ENCODE results near the gene B3GNT8. TPM values are rescaled to one million over a fixed set of nuclear protein-coding genes. Genes with fewer than 3 reads are reported as not detected.
"Not testable (repeated sequence)": the region's sequence is repeated elsewhere in the genome, so short reads cannot be mapped to it uniquely, and the experiment has no call there.

B3GNT8 gene, protein sequence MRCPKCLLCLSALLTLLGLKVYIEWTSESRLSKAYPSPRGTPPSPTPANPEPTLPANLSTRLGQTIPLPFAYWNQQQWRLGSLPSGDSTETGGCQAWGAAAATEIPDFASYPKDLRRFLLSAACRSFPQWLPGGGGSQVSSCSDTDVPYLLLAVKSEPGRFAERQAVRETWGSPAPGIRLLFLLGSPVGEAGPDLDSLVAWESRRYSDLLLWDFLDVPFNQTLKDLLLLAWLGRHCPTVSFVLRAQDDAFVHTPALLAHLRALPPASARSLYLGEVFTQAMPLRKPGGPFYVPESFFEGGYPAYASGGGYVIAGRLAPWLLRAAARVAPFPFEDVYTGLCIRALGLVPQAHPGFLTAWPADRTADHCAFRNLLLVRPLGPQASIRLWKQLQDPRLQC
- 2.1 and 2.7 TPM in 2 replicates for total RNA-seq

DNA sequence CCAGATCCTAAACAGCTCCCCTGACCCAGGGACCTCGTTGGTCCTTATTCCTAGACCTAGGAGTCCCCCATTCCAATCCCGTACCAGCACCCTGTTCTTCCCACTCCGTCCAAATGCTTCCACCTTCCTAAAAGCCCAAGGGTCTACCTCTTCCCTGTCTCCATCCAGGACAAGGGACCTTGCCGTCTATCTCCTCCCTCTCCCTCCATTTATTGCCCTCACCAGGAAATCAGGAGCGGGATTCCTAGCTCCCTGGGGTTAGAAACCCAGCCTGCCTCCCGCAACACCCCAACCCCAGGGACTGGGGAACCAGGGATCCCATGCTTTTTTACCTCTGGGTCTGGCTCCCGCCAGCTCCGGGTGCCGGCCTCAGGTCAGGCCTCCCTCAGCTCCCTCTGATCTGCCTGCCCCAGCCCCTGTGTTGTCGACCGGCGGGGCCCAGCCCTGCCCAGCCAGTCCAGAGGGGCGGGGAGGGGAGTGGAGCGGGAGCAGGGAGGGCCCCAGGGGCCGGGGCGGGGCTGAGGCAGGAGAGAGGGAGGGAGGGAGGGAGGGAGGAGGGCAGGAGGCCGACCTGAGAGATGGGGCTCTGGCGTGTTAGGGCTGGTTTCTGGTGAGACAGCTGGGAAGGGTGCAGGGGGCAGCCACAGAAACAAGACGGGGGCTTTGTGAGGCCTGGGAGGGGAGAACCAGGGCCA lies at the start of gene B3GNT8:
Gene B3GNT8 (minus strand): TSS at position 423 of the 695 bp plus-strand sequence. CDS start 596 bp downstream, outside the sequence.
- DNase-seq (ENCODE audit: low read depth, low spot score), result peak; percentile 22

DNA sequence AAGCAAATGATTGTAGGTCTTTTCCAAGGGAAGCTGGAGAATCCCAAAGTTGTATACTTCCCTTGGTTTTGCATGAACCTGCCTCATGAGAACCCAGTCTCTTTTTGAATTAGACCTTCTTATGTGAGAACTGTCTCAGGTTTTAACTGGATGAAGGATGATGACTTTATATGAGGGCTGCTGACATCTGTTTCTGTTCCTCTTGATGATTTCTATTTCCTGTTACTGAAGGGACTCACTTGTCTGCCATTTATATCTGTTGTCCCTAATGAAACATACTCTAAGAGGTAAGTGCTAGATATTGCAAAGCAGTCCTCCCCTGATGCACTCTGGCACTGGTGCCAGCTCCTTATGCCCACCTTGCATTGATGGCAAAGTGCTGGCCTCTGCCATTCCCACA lies 49.4 kb upstream of the B3GNT8 start:
- no peak for DNase-seq (ENCODE audit: low read depth, low spot score)

DNA sequence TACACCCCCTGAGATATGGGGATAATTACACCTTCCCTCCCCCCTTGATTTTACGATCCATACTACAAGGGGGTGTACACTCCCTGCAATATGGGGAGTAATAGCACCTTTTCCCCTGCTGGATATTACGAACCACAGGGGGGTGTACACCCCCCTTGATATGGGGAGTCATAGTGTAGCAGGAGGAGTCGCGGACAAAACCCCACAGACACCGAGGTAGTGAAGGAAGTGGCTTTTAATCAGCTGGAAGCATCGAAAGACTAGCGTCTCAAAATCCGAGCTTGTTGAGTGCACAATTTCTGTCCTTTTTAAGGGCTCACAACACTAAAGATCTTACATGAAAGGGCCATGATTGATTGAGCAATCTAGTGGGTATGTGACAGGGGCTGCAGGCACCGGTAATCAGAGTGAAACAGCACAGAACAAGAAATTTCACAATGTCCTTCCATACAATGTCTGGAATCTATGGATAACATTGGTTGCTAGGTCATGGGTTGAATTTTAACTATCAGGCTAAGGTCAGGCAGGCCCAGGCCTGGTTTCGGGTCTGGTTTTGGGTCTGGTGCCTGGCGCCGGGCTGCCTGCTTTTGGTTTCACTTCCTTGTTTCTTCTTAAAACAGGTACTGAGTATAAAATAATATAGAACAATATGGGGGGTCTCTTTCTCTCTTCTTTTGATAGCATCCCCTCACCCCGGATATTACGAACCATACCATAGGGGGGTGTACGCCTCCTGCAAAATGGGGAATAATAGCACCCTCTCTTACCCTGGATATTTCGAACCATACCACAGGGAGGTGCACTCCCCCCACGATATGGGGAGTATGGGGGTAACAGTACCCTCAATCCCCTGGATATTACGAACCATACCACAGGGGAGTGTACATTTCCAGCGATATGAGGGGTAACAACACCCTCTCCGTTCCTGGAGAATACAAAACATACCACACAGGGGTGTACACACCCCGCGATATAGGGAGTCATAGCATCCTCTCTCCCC lies 36.4 kb upstream of the B3GNT8 start:
- not testable (repeated sequence) for DNase-seq (ENCODE audit: low read depth, low spot score)

DNA sequence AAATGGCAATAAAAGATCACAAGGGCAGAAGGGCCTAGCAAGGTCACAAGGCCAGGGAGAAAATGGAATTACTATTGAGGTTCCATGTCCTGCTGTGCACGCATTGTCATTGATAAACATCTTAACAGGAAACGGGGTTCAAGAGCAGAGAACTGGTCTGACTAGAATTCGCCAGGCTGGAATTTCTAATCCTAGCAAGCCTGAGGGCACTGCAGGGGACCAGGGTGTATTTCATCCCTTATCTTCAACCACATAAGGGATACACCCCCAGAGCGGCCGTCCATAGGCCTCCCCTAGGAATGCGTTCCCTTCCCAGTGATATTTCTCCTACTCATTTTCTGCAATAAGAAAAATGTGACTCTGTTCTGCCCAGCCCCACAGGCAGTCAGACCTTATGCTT lies 35.3 kb upstream of the B3GNT8 start:
- no peak for DNase-seq (ENCODE audit: low read depth, low spot score)

DNA sequence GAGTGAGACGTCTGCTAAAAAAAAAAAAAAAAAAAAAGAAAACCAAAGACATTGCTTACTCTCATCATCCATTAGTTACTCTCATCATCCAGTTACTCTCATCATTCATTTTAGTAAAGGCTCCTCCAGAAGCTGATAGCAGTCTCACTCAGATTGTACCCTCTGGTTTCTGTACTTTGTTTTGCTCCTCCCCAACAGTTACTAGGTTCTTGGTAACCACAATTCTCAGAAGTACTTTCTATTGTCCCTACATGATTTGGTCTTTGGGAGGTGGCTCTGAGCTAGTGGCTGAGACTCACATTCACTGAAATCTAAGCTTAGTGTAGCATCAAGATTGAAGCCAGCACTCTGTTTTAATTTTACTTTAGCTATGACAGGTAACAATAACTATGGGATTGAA lies 30.1 kb upstream of the B3GNT8 start:
- DNase-seq (ENCODE audit: low read depth, low spot score), result no peak

DNA sequence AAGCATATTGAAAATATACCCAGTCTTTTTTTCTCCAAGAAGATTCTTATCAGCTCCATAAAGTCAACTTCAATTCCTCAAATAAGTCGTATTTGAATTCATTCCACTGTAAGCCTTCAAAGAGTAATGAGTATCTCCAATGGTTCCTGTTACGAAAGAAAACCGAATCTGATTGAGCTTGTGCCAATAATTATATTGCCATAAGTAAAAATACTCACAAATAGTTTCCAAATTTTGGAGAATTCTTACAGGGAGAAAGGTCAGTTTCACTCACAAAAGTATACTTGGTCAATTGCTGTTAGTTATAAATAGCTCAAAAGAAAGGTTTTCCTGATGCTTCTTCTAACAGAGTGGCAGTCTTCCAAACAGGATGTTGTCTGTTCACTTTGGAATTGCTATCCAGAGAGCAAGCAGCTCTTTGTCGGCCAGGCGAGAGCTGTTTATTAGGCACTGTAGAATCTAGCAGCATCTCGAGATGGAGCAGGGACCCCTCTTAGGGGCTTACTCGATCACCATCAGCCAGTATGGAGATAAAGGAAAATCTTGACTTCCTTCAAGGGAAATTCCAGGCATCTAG lies 29.3 kb upstream of the B3GNT8 start:
- DNase-seq (ENCODE audit: low read depth, low spot score), result peak; percentile 52

DNA sequence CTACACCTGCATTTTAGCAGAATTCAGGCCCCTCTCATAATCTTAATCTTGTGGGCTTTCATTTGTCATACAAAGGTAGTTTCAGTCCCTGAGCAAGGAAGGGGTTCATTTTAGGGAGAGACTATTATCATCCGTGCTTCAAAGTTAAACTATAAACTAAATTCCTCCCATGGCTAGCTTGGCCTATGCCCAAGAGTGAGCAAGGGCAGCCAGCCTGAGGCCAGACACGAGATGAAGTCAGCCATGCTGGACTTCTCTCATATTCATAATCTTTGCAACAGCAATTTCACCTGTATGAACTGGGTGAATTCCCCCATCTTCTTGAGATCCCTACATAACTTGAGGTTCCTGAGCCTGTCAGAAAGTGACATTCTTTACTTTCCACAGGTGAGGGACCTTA lies 28.8 kb upstream of the B3GNT8 start:
- DNase-seq (ENCODE audit: low read depth, low spot score), result no peak

DNA sequence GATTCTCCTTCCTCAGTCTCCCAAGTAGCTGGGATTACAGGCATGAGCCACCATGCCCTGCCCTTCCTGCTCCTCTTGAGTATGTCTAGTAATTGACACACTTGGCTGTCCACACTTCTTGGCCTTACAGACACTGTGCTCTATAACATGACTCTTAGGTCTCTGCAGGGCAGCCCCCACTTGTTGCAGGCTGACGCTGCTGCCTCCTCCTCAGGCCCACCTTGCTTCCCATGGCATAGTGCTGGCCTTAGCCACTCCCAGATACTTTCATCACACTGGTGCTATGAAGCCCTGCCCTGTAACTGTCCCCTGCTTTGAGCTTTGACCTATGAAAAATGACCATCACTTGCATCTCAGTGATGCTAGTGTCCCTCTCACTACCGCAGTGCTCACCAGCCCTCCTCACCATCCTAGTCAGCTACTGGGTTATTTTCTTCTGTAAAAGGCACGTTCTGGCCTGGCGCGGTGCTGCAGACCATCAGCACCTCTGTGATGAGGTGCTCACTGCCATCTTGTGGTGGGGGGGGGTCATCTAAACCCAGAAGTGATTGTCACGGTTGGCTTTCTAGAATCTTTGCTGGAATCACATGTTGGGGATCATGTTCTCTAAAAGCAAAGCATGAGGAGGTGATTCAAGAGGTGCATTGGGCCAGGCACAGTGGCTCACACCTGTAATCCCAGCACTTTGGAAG lies 25.6 kb upstream of the B3GNT8 start:
- no peak for DNase-seq (ENCODE audit: low read depth, low spot score)

DNA sequence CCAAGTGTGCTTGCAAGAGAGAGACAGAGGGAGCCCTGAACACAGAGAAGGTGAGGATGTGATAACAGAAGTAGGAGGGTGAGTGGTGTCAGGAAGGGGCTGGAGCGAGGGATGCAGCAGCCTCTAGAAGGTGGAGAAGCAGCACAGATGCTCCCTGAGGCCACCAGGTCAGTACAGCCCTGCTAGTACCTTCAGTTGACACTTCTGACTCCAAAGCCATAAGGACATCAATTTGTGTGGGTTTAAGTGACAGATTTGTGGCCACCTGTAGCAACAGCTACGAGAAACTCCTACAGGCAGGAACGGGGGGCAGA lies 22.6 kb upstream of the B3GNT8 start:
- DNase-seq (ENCODE audit: low read depth, low spot score), result no peak

DNA sequence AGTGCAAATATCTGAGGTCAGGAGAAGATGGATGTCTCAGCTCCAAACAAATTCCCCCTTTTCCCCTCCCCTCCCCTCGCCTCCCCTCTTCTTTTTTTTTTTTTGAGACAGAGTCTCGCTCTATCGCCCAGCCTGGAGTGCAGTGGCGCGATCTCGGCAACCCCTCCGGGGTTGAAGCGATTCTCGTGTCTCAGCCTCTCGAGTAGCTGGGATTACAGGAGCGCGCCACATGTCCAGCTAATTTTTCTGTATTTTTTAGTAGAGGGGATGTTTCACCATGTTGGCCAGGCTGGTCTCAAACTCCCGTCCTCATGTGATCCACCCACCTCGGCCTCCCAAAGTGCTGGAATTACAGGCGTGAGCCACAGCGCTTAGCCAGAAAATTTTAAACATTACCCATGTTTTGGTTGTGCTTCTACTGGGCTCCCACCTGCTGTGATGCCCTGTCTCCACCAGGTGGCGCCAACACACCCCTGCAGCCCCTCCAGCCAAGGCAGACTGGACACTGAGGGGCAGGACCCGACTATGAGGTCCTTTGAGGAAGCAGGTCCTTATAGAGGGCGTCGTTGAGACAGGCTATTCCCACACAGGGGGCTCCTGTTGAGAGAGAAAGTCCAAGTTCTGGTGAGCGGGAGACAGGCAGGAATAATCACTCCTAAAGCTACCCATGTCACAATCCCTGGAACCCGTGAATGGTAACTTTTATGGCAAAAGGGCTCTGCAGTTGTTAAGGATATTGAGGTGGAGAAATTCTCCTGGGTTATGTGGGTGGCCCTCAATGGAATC lies 22.1 kb upstream of the B3GNT8 start:
- DNase-seq (ENCODE audit: low read depth, low spot score), result peak; percentile 44

DNA sequence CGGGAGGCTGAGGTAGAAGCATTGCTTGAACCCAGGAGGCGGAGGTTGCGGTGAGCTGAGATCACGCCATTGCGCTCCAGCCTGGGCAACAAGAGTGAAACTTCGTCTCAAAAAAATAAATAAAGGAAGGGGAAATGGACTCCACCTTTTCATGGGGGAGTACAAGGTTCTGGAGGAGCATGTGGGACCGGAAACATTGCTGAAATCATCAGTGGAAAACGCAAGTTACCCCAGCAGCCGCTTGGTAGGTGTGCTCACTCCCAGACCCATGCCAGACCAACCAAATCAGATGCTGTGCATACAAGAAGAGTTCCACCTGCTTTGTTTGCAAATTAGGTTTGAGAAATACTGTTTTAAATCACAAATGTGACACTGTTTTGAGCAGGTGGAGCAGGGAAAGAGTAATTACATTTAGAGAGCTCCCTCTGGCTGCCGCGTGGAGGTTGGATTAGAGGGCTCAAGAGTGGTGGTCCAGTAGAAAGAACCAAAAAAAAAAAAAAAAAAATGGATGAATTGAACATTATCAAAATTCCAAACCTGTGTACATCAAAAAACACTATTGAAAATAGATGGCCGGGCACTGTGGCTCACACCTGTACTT lies 20.7 kb upstream of the B3GNT8 start:
- DNase-seq (ENCODE audit: low read depth, low spot score), result no peak

DNA sequence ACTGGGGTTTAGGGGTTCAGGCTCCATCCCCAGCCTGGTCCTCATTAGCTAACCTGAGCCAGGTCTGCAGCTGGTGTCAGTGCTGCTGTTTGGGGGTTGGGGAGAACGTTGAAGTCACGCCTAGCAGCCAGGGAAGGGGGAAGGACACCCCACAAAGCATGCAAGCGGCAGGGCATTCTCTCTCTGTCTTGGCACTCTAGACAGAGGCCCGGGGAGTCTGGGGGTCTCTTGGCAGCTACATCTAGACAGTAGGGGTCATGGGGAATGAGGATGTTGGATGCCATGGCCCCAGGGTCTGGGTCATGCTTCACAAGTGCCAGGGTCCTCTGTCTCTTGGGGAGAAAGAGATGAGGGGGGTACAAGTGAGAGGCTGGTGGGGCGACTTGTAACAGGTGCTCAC lies 18.4 kb upstream of the B3GNT8 start:
- DNase-seq (ENCODE audit: low read depth, low spot score), result no peak

DNA sequence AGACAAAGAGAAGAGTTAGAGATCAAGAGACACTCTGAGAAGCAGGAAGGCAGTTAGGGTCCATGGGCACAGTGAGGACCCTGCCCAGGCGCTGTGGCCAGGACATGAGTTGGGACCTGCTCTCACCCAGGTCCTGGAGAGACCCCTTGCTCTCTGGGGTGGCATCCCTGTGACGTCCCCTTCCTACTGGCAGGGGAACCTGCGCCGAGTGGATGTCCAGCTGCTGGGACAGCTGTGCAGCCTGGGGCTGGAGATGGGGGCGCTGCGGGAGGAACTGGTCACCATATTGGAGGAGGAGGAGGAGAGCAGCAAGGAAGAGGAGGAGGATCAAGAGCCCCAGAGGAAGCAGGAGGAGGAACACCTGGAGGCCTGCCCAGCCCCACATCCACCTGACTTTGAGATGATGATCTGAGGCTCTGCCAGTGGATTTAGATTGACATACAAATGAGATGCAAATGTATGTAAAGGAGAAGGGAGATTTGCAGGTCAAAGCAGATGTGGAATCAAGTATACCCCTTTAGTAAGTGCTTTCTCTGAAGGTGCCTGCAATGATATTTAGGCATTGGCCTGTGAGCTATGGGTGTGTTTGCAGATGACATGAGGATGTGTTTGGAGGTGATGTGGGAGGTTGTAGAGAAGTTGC lies 16.8 kb upstream of the B3GNT8 start:
- DNase-seq (ENCODE audit: low read depth, low spot score), result no peak

DNA sequence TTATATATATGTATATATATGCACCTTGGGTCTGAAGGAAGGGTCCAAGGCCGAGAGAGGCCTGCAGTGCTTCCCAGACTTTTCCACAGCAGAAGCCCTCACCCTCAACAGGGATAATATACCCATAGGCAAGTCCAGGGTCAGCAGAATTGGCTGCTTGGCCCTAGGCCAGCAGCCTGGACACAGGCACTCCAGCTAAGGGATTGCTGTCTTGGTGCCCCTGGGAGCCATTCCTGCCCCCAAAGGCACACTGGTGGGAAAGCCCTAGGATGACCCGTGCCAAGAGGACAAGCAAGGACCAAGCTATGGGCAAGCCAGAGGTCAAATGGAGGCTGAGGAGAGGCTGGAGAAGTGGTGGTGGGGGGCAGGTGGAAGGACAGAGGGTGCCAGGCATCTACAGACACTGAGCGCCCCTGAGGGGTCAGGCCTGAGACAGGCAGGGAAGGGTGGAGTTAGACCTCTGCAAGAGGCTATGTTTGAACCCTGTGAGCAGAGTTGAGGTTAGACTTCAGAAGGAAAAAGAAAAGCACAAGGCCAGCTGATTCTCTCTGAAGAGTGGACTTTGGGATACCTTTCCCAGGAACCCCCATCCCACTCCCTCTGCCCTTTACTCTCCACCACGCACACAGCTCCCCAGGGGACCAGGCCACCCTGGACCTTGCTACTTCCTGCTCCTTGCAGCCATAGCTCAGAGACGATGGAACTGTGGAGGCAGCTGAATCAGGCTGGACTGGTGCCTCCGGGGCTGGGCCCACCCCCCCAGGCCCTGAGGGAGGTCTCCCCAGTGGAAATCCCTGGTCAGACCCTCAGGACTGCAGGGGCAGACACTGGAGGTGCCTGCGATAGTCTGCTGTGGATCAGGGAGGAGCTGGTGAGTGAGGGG lies 15.5 kb upstream of the B3GNT8 start, which contains the start of gene ERICH4:
Gene ERICH4 (plus strand): TSS at position 684 of the 883 bp plus-strand sequence. CDS start 14 bp downstream, at position 698.
- no peak for DNase-seq (ENCODE audit: low read depth, low spot score)

DNA sequence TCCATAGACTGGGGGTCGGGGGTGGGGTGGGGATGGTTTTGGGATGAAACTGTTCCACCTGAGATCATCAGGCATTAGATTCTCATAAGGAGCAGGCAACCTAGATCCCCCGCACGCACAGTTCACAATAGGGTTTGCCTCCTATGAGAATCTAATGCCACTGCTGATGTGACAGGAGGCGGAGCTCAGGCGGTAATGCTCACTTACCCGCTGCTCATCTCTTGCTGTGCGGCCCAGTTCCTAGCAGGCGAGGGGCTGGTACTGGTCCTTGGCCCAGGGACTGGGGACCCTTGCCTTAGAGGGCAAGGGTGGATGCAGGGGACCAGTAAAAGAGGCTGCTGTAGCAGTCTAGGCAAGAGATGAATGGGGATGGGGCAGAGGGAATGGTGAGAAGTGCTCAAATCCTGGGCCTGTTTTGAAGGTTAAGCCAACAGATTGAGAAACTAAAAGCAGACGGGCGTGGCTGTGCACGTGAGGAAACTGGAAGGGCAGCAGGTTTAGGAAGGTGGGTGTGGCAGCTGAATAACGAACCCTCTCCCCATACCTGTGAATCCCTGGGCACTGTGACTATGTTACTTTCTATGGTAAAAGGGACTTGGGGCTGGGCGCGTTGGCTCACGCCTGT lies 14.3 kb upstream of the B3GNT8 start:
- DNase-seq (ENCODE audit: low read depth, low spot score), result no peak

DNA sequence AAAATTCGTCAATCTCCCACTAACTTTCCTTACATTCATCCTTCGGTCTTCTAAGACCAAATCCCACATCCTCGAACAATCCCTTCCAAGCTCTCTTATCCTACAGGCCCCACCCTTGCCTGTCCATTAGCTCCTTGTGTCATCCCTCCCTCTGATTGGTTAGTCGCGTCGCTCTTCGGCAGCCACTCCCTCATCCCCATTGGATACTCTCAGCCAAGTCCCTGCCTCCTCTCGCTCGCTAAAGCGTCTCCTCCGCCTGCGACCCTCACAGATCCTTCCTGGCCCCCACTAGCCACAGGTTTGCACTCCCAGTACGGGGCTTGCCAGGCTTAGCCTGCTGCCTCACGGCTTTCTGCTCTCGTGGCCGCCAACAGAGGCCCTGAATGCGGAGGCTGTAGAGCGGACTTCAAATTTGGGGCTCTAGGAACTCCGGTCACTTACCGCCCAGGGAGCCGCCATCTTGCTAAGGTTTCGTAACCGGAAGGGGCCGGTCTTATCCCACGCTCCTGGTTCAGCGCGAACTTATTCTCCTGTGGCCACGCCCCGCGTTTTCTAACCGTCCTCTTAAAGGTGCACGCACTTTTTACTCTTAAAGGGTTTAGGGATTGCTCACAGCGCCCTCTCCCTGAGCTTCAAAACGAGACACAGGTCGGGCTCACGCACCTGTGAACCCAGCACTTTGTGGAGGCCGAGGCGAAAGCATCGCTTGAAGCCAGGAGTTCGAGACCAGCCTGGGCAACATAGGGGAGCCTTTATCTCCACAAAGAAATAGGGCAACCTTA lies 12.5 kb upstream of the B3GNT8 start, which contains the start of gene DMAC2:
Gene DMAC2 (minus strand): TSS at position 472 of the 782 bp plus-strand sequence. CDS start 13 bp downstream, at position 459.
- peak; percentile 94 for DNase-seq (ENCODE audit: low read depth, low spot score)

Data from pulmonary artery endothelial cell (primary cell).